Limb (tissue), 2 donors: ENCODE results near the gene VWA8.
A peak's percentile ranks its signal among the peaks of the same experiment; 100 is the strongest.
"Not testable (repeated sequence)": the region's sequence is repeated elsewhere in the genome, so short reads cannot be mapped to it uniquely, and the experiment has no call there.

Source experiments
- DNase-seq, 2 donors: peaks; one replicate each; pipeline ENCODE4 v3.0.0-alpha.2; 2016; ENCODE audit errors: extremely low spot score in 2 of 2

Gene VWA8

GRCh38 chr13:41648314-41648935 is 312.5 kb downstream of the VWA8 start:
- DNase-seq: no peak

GRCh38 chr13:41647699-41648313 is 313.1 kb downstream of the VWA8 start:
- not testable (repeated sequence) for DNase-seq

GRCh38 chr13:41645331-41645730 is 315.6 kb downstream of the VWA8 start:
- peak in 1 of 2 donors; percentile 57 for DNase-seq

GRCh38 chr13:41644742-41645141 is 316.2 kb downstream of the VWA8 start:
- DNase-seq: no peak

GRCh38 chr13:41643507-41643906 is 317.4 kb downstream of the VWA8 start:
- no peak for DNase-seq

GRCh38 chr13:41641961-41642360 is 318.9 kb downstream of the VWA8 start:
- no peak for DNase-seq

- DNase-seq: no peak
Measured at GRCh38 chr13:41641429-41641828, 319.5 kb downstream of the VWA8 start.

GRCh38 chr13:41639955-41640780 is 320.7 kb downstream of the VWA8 start:
- peak in 1 of 2 donors; percentile 27 for DNase-seq

GRCh38 chr13:41639237-41639904 is 321.5 kb downstream of the VWA8 start:
- no peak for DNase-seq

GRCh38 chr13:41637586-41637985 is 323.3 kb downstream of the VWA8 start:
- no peak for DNase-seq

GRCh38 chr13:41637032-41637431 is 323.9 kb downstream of the VWA8 start:
- not testable (repeated sequence) for DNase-seq

GRCh38 chr13:41636590-41636989 is 324.3 kb downstream of the VWA8 start:
- not testable (repeated sequence) for DNase-seq

GRCh38 chr13:41634407-41634806 is 326.5 kb downstream of the VWA8 start:
- no peak for DNase-seq

- DNase-seq: no peak
Measured at GRCh38 chr13:41633776-41634175, 327.1 kb downstream of the VWA8 start.

GRCh38 chr13:41631296-41631965 is 329.5 kb downstream of the VWA8 start:
- no peak for DNase-seq

- no peak for DNase-seq
Measured at GRCh38 chr13:41627425-41627824, 333.5 kb downstream of the VWA8 start.

- DNase-seq: no peak
Measured at GRCh38 chr13:41624041-41624440, 336.9 kb downstream of the VWA8 start.

GRCh38 chr13:41622432-41623429 is 338.2 kb downstream of the VWA8 start:
- peak in 1 of 2 donors; percentile 52 for DNase-seq

- no peak for DNase-seq
Measured at GRCh38 chr13:41621716-41622431, 339.0 kb downstream of the VWA8 start.
